Adrenal gland (tissue), 12 donors: Measurements from ENCODE around the gene FLVCR1. TPM values are rescaled to one million over a fixed set of nuclear protein-coding genes. Genes with fewer than 3 reads are reported as not detected.
A peak's percentile ranks its signal among the peaks of the same experiment; 100 is the strongest.

Experiments
- DNase-seq, 7 donors: peaks; one replicate each; pipeline ENCODE4 v3.0.0-alpha.2; 2019 to 2020
- H3K27ac ChIP-seq, 5 donors: fragments of 200-600 bp; sonication (generic) in 4 of 5; 1 replicate in 3 of 5; 2 replicates in 2 of 5; pipeline versions ENCODE4 v1.5.1 to v1.8.0; 2016 to 2020; ENCODE audit warnings: mild to moderate bottlenecking in 1 of 5
- H3K27me3 ChIP-seq: fragments of 200-600 bp; 2 replicates; pipeline ENCODE4 v1.8.0; 2021
- H3K36me3 ChIP-seq, 2 donors: fragments of 200-600 bp; replicated peaks in 1 of 2; 1 replicate in 1 of 2; 2 replicates in 1 of 2; pipeline versions ENCODE4 v1.5.1 to v1.8.0; 2018 to 2022
- H3K4me1 ChIP-seq, 2 donors: fragments of 200-600 bp; replicated peaks in 1 of 2; 1 replicate in 1 of 2; 2 replicates in 1 of 2; pipeline versions ENCODE4 v1.5.1 to v1.8.0; 2018 to 2021
- H3K4me3 ChIP-seq, 4 donors: fragments of 200-600 bp; sonication (generic) in 3 of 4; one replicate each; pipeline ENCODE4 v1.5.1; 2016 to 2018
- H3K9me3 ChIP-seq, 3 donors: fragments of 200-600 bp; sonication (generic) in 1 of 3; replicated peaks in 1 of 3; 1 replicate in 2 of 3; 2 replicates in 1 of 3; pipeline versions ENCODE4 v1.5.1 to v1.8.0; 2016 to 2021
- CTCF ChIP-seq, 6 experiments: fragments of 450-650 bp in 4 of 6; fragments of 200-600 bp in 2 of 6; sonication (generic) in 1 of 6; IDR thresholded peaks; 1 replicate in 5 of 6; 2 replicates in 1 of 6; pipeline versions ENCODE4 v1.5.1 to v1.8.0; 2016 to 2021; ENCODE audit warnings: antibody characterized with exemption in 6 of 6, mild to moderate bottlenecking in 2 of 6, moderate library complexity in 1 of 6
- POLR2A ChIP-seq, 2 donors: fragments of 450-650 bp; IDR thresholded peaks; one replicate each; pipeline ENCODE4 v1.6.1; 2017; ENCODE audit warnings: antibody characterized with exemption in 2 of 2, mild to moderate bottlenecking in 2 of 2, moderate library complexity in 1 of 2
- WGBS, 4 donors: extraction: QIAGEN DNeasy Blood & Tissue Kit in 2 of 4; methylation state at CpG; one replicate each; pipeline versions ENCODE4 v1.1.5 to v1.1.7; 2013 to 2017; 5-methylcytosine and 5-hydroxymethylcytosine counted together
- intact Hi-C, 2 donors: fragments of 100-400 bp; cut with DNase I; formaldehyde crosslinking; loops; one replicate each; pipeline versions ENCODE4 v1.14.1 to v1.15.0; 2022 to 2023
- polyA plus RNA-seq, 3 donors: library from polyadenylated mRNA; stranded (reverse); fragments of 200-250 nt in 2 of 3; fragments of 350-450 nt in 1 of 3; fragmentation: Illumina TruSeq in 1 of 3; extraction: RNeasy Lipid Tissue Mini Kit (QIAGEN cat#74804) in 1 of 3; gene quantifications; one replicate each; pipeline ENCODE4 v1.2.3, GENCODE V29; 2013 to 2014
- total RNA-seq, 9 donors: library from RNA; depleted of rRNA in 4 of 9; stranded (reverse); fragments of >200 nt in 4 of 9; fragments of 120-200 nt in 1 of 9; fragmentation: NEBNext Ultra II Directional in 1 of 9; extraction: Animal tissue kit (Norgen Biotek cat#: 25700) in 1 of 9; gene quantifications; one replicate each; pipeline versions ENCODE4 v1.1.0 to v1.2.4, GENCODE V29; 2013 to 2023
- donor health status: healthy with polysubstance abuse.
- donor health status: Bipolar disorder and iron deficiency.
- donor health status: DM: yes; HTN: yes; CAD: no.
- donor health status: DM: no; HTN: no; CAD: no.
- donor health status: DM: no; HTN: no; CAD: no.
- donor health status: DM: yes; HTN: yes; CAD: no.

Gene FLVCR1
- total and polyA plus RNA-seq, 12 donors = 1.7 to 34.2 (median 4.9) TPM

GRCh38 chr1:212928323-212929291, 70.5 kb downstream of the FLVCR1 start:
- TF ChIP-seq CTCF (IDR thresholded peaks at IDR 0.05) = no peak
- TF ChIP-seq POLR2A (IDR thresholded peaks at IDR 0.05) = no peak
- H3K4me1 ChIP-seq = peaks cover 0 to 9% of the 10 kb centered on the region in 2 donors
- no peaks in the 10 kb centered on the region for H3K36me3 ChIP-seq
- H3K27ac ChIP-seq = no peak overlapping the region
- no peaks in the 10 kb centered on the region for H3K9me3 ChIP-seq
- no peak overlapping the region for H3K4me3 ChIP-seq
- DNase-seq = no peak
- no peaks in the 10 kb centered on the region for H3K27me3 ChIP-seq
- 68 to 78% (median 69%) methylated on average over 6 to 10 of the region's 10 CpGs for WGBS, 4 donors
- intact Hi-C loops = no loop called here

- 70 to 84% (median 75%) methylated on average over 10 of the region's 10 CpGs for WGBS, 4 donors
- Histone ChIP-seq H3K36me3 (no peaks in the 10 kb centered on the region), H3K27me3 (no peaks in the 10 kb centered on the region), H3K4me1 (no peaks in the 10 kb centered on the region), H3K4me3 (no peak overlapping the region), H3K9me3 (no peaks in the 10 kb centered on the region), H3K27ac (no peak overlapping the region)
- TF ChIP-seq POLR2A (IDR thresholded peaks at IDR 0.05) (no peak), CTCF (IDR thresholded peaks at IDR 0.05) (no peak)
- intact Hi-C loops = no loop called here
- DNase-seq = peak in 1 of 7 donors; percentile 7
These were observed 73.1 kb downstream of the FLVCR1 start for GRCh38 chr1:212930986-212931678.

GRCh38 chr1:212933815-212934471, 75.9 kb downstream of the FLVCR1 start:
- intact Hi-C loops = no loop called here
- no peaks in the 10 kb centered on the region for H3K36me3 ChIP-seq
- TF ChIP-seq CTCF (IDR thresholded peaks at IDR 0.05) (no peak), POLR2A (IDR thresholded peaks at IDR 0.05) (no peak)
- no peaks in the 10 kb centered on the region for H3K4me1 ChIP-seq
- DNase-seq = no peak
- no peak overlapping the region for H3K27ac ChIP-seq
- H3K27me3 ChIP-seq = no peaks in the 10 kb centered on the region
- no peak overlapping the region for H3K4me3 ChIP-seq
- 83 to 100% (median 92%) methylated on average over 1 of the region's 1 CpG for WGBS, 4 donors
- no peaks in the 10 kb centered on the region for H3K9me3 ChIP-seq
